Smooth muscle cell (in vitro differentiated cells): ENCODE data around the gene PGBD2. TPM values are rescaled to one million over a fixed set of nuclear protein-coding genes. Genes with fewer than 3 reads are reported as not detected.
"Not testable (repeated sequence)": the region's sequence is repeated elsewhere in the genome, so short reads cannot be mapped to it uniquely, and the experiment has no call there.

Experiments used
- DNase-seq: peaks from one replicate; lab custom pipeline; 2025; ENCODE audit not compliant: unreplicated experiment; lab: John Stamatoyannopoulos, UW
- H2AFZ ChIP-seq: fragments of 200-600 bp; sonication (generic); 2 replicates; pipeline ENCODE4 v1.6.0; 2016; ENCODE audit warnings: antibody characterized with exemption, low read depth, mild to moderate bottlenecking
- H3F3A ChIP-seq: fragments of 200-600 bp; sonication (generic); 2 replicates; pipeline ENCODE4 v1.6.0; 2017; ENCODE audit warnings: antibody characterized with exemption, low read depth
- H3K27ac ChIP-seq: fragments of 200-600 bp; sonication (generic); 2 replicates; pipeline ENCODE4 v1.5.1; 2016; ENCODE audit warnings: low read depth, mild to moderate bottlenecking
- H3K27me3 ChIP-seq: fragments of 200-600 bp; sonication (generic); 2 replicates; pipeline ENCODE4 v1.6.1; 2016; ENCODE audit warnings: low read depth, mild to moderate bottlenecking
- H3K36me3 ChIP-seq: fragments of 200-600 bp; sonication (generic); 2 replicates; pipeline ENCODE4 v1.5.1; 2016; ENCODE audit warnings: low read depth
- H3K4me1 ChIP-seq: fragments of 200-600 bp; sonication (generic); 2 replicates; pipeline ENCODE4 v1.5.1; 2016; ENCODE audit warnings: low read depth
- H3K4me2 ChIP-seq: fragments of 200-600 bp; sonication (generic); 2 replicates; pipeline ENCODE4 v1.6.0; 2016; ENCODE audit warnings: mild to moderate bottlenecking
- H3K4me3 ChIP-seq: fragments of 200-600 bp; sonication (generic); 2 replicates; pipeline ENCODE4 v1.5.1; 2016; ENCODE audit warnings: mild to moderate bottlenecking
- H3K79me2 ChIP-seq: fragments of 200-600 bp; sonication (generic); 2 replicates; pipeline ENCODE4 v1.6.0; 2016; ENCODE audit warnings: low read depth, mild to moderate bottlenecking
- H3K9ac ChIP-seq: fragments of 200-600 bp; sonication (generic); 2 replicates; pipeline ENCODE4 v1.6.0; 2016; ENCODE audit warnings: low read depth
- H3K9me3 ChIP-seq: fragments of 200-600 bp; sonication (generic); replicated peaks from 2 replicates; pipeline ENCODE4 v1.5.1; 2016; ENCODE audit warnings: low read depth
- H4K20me1 ChIP-seq: fragments of 200-600 bp; sonication (generic); 2 replicates; pipeline ENCODE4 v1.6.0; 2016; ENCODE audit warnings: low read depth
- WGBS: methylation state at CpG from one replicate; pipeline ENCODE4 v1.1.7; 2016; ENCODE audit warnings: low lambda C conversion rate; 5-methylcytosine and 5-hydroxymethylcytosine counted together
- polyA plus RNA-seq: library from polyadenylated mRNA; unstranded; fragments of >200 nt; fragmentation: Nextera tagmentation; extraction: Ambion mirVana; gene quantifications from 2 replicates; pipeline ENCODE4 v1.2.1, GENCODE V29; 2016
- total RNA-seq: library from RNA; depleted of rRNA; stranded (reverse); fragments of >200 nt; gene quantifications from 2 replicates; pipeline ENCODE4 v1.2.3, GENCODE V29; 2014
- TF ChIP-seq, protein P1 (sequence below): fragments of 200-600 bp; sonication (generic); IDR thresholded peaks from 2 replicates; pipeline ENCODE4 v1.5.1; 2017; ENCODE audit warnings: borderline replicate concordance, mild to moderate bottlenecking, antibody characterized with exemption; ENCODE audit not compliant: insufficient read depth, poor library complexity, severe bottlenecking

Gene PGBD2
- total and polyA plus RNA-seq, 2 experiments from 2014 or later: 2.3 to 4.0 TPM

DNA sequence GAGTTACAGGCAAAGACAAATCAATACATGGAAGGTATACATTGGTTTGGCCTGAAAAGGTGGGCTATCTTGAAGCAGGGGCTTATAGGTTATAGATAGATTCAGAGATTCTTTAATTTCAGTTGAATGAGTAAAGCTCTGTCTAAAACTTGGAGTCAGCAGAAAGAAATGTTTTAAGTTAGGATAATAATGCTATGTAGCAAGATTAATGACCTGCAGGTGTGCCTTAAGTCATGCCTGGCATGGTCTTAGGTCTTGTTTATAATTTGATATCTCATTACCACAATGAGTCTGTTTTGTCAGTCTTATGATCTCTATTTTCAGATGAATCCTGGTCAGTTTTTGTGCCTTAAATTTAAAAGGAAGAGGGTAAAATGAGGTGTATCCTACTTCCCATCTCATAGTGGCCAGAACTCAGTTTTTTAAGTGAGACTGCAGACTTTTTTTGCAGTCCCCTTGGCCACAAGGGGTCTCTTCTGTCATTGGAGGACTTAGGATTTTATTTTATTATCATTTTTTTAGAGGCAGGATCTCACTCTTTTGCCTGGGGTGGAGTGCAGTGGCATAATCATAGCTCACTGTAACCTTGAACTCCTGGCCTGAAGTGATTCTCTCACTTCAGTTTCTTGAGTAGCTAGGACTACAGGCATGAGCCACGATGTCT lies 21.3 kb upstream of the PGBD2 start:
- no peak overlapping the region for H3K9ac ChIP-seq
- DNase-seq: no peak
- H3K4me1 ChIP-seq: peaks cover 22% of the 10 kb centered on the region
- no peaks in the 10 kb centered on the region for H4K20me1 ChIP-seq
- H3K36me3 ChIP-seq: no peaks in the 10 kb centered on the region
- H3K4me2 ChIP-seq: no peak overlapping the region
- WGBS: 92% methylated on average over 1 of the region's 1 CpG
- H3K27ac ChIP-seq: no peak overlapping the region
- TF ChIP-seq, protein P1, sequence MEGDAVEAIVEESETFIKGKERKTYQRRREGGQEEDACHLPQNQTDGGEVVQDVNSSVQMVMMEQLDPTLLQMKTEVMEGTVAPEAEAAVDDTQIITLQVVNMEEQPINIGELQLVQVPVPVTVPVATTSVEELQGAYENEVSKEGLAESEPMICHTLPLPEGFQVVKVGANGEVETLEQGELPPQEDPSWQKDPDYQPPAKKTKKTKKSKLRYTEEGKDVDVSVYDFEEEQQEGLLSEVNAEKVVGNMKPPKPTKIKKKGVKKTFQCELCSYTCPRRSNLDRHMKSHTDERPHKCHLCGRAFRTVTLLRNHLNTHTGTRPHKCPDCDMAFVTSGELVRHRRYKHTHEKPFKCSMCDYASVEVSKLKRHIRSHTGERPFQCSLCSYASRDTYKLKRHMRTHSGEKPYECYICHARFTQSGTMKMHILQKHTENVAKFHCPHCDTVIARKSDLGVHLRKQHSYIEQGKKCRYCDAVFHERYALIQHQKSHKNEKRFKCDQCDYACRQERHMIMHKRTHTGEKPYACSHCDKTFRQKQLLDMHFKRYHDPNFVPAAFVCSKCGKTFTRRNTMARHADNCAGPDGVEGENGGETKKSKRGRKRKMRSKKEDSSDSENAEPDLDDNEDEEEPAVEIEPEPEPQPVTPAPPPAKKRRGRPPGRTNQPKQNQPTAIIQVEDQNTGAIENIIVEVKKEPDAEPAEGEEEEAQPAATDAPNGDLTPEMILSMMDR: no peak
- no peaks in the 10 kb centered on the region for H3F3A ChIP-seq
- no peaks in the 10 kb centered on the region for H3K27me3 ChIP-seq
- no peak overlapping the region for H2AFZ ChIP-seq
- H3K9me3 ChIP-seq: no peaks in the 10 kb centered on the region
- H3K79me2 ChIP-seq: no peaks in the 10 kb centered on the region
- H3K4me3 ChIP-seq: no peak overlapping the region

DNA sequence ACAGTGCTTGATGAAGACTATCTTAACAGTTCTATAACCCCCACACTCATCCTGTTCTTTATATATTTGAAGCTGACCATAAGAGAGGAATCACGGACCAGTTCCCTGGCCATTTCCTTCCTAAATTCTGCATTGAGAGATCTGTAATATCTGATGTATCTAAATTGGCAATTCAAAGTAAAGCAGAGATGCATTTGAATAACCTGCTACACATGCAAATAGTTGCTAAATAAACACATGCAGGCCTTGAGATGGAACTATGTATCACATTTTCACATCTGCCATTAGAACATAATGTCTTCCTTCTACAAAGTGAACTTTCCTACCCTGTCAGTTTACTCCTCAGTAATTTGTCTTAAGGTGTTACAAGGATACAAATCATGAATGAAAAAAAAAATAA lies 20.4 kb upstream of the PGBD2 start:
- Histone ChIP-seq H3K79me2 (no peaks in the 10 kb centered on the region), H3K9me3 (no peaks in the 10 kb centered on the region), H3K36me3 (no peaks in the 10 kb centered on the region), H4K20me1 (no peaks in the 10 kb centered on the region), H3K4me1 (peaks cover 22% of the 10 kb centered on the region), H3K4me3 (no peak overlapping the region), H3K4me2 (no peak overlapping the region), H3K27me3 (no peaks in the 10 kb centered on the region), H3F3A (no peaks in the 10 kb centered on the region), H3K9ac (no peak overlapping the region), H3K27ac (no peak overlapping the region), H2AFZ (no peak overlapping the region)
- 80% methylated on average over 1 of the region's 1 CpG for WGBS
- TF ChIP-seq, protein P1: no peak
- DNase-seq: no peak

DNA sequence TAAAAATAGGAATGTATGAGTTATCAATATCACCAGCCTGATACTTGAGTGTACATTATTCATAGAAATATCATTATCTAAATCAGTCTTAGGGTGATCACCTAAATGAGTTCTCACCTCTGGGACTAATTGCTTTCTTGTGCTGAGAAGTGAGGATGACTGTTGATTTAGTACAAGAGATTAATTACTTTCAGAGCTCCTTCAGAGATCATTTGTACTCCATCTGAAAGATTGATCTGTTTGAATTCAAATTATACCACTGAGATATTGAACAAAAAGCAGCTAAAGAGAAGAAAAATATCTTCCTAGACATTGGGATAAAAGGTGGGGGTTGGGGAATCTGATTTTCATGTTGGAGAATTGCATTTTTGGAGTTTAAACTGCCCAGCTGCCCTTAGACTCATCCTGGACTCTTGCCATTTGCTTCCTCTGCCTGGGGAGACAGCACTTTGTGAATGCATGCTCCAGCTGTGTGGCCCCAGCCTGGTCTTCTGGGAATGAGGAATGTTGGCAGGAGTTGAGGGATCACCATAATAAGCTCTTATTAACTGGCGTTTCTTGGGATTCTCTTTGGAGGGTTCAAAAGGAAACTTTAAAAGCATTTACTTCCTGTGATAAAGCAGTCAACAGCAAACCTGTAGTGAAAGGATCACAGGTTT lies 19.7 kb upstream of the PGBD2 start:
- Histone ChIP-seq H3K36me3 (no peaks in the 10 kb centered on the region), H3K79me2 (no peaks in the 10 kb centered on the region), H2AFZ (peak overlapping the region; percentile 25), H3K4me3 (no peak overlapping the region), H3K27ac (no peak overlapping the region), H3K27me3 (no peaks in the 10 kb centered on the region), H3K9me3 (no peaks in the 10 kb centered on the region), H4K20me1 (no peaks in the 10 kb centered on the region), H3K9ac (no peak overlapping the region), H3K4me1 (peaks cover 22% of the 10 kb centered on the region), H3F3A (no peaks in the 10 kb centered on the region), H3K4me2 (no peak overlapping the region)
- 19% methylated on average over 1 of the region's 1 CpG for WGBS
- DNase-seq: no peak
- TF ChIP-seq, protein P1: no peak

DNA sequence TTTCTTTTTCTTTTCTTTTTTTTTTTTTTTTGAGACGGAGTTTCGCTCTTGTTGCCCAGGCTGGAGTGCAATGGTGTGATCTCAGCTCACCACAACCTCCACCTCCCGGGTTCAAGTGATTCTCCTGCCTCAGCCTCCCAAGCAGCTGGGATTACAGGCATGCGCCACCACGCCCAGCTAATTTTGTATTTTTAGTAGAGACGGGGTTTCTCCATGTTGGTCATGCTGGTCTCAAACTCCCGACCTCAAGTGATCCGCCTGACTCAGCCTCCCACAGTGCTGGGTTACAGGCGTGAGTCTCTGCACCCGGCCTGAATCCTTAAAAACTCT lies 16.2 kb upstream of the PGBD2 start:
- not testable (repeated sequence) for DNase-seq, H3K9ac ChIP-seq, H3K79me2 ChIP-seq, H3F3A ChIP-seq, H3K36me3 ChIP-seq, H3K27ac ChIP-seq, H3K4me2 ChIP-seq, H3K27me3 ChIP-seq, H2AFZ ChIP-seq, H3K9me3 ChIP-seq, H4K20me1 ChIP-seq, H3K4me3 ChIP-seq
- WGBS: 83% methylated on average over 9 of the region's 10 CpGs
- H3K4me1 ChIP-seq: peaks cover 22% of the 10 kb centered on the region
